H1 (cell line): ENCODE data around the gene PTPA. TPM values are rescaled to one million over a fixed set of nuclear protein-coding genes. Genes with fewer than 3 reads are reported as not detected.
A peak's percentile ranks its signal among the peaks of the same experiment; 100 is the strongest.

Experiments
- CTCF ChIA-PET: fragments of 300-600 bp; sonication (Branson Sonifier 250); formaldehyde crosslinking; loops from one replicate; lab custom pipeline; 2021; ENCODE audit not compliant: partially characterized antibody; lab: Charles Lee
- POLR2A ChIA-PET: fragments of 300-600 bp; sonication (Branson Sonifier 250); formaldehyde crosslinking; loops from one replicate; lab custom pipeline; 2021; ENCODE audit warnings: inconsistent platforms; ENCODE audit not compliant: partially characterized antibody; lab: Charles Lee
- DNase-seq, 2 experiments: peaks; one replicate each; pipeline versions ENCODE4 v3.0.0 to v3.0.0-alpha.2; 2010 to 2022; ENCODE audit warnings: low spot score in 2 of 2, low read depth in 1 of 2, mixed read lengths in 1 of 2
- FAIRE-seq: peaks from 2 replicates; lab custom pipeline; 2011; peaks lifted over from hg19 to GRCh38; lab: Jason Lieb, UNC
- H2AFZ ChIP-seq: 2 replicates; pipeline ENCODE4 v1.8.1; 2012; ENCODE audit warnings: low read length, inconsistent platforms
- H2AK5ac ChIP-seq: 2 replicates; pipeline ENCODE4 v1.6.1; 2013; ENCODE audit warnings: low read depth, low read length
- H2BK120ac ChIP-seq: replicated peaks from 2 replicates; pipeline ENCODE3; 2013; ENCODE audit warnings: low read depth, low read length, inconsistent platforms
- H2BK12ac ChIP-seq: 2 replicates; pipeline ENCODE4 v1.6.1; 2013; ENCODE audit warnings: low read depth, low read length
- H2BK15ac ChIP-seq: 2 replicates; pipeline ENCODE4 v1.6.1; 2013; ENCODE audit warnings: low read length
- H2BK20ac ChIP-seq: 2 replicates; pipeline ENCODE4 v1.6.1; 2013; ENCODE audit warnings: low read length
- H2BK5ac ChIP-seq: 2 replicates; pipeline ENCODE4 v1.6.1; 2013; ENCODE audit warnings: low read depth, low read length
- H3K14ac ChIP-seq: 2 replicates; pipeline ENCODE4 v1.6.1; 2013; ENCODE audit warnings: inconsistent platforms; ENCODE audit not compliant: insufficient read length
- H3K18ac ChIP-seq: 2 replicates; pipeline ENCODE4 v1.6.1; 2013; ENCODE audit warnings: low read length; ENCODE audit errors: extremely low read depth
- H3K23ac ChIP-seq: 2 replicates; pipeline ENCODE4 v1.6.1; 2013; ENCODE audit warnings: inconsistent platforms; ENCODE audit not compliant: insufficient read length
- H3K23me2 ChIP-seq: 2 replicates; pipeline ENCODE4 v1.6.1; 2013; ENCODE audit warnings: low read depth, low read length
- H3K27ac ChIP-seq: 2 replicates; pipeline ENCODE4 v1.6.1; 2011; ENCODE audit warnings: low read depth, low read length, inconsistent platforms
- H3K27me3 ChIP-seq, 4 experiments: replicated peaks in 1 of 4; 1 replicate in 1 of 4; 2 replicates in 3 of 4; pipeline versions ENCODE4 v1.6.1 to v1.8.1; 2011 to 2013; ENCODE audit warnings: low read length in 3 of 4, mild to moderate bottlenecking in 3 of 4, inconsistent platforms in 2 of 4, mixed read lengths in 2 of 4, moderate library complexity in 1 of 4; ENCODE audit not compliant: control insufficient read depth in 3 of 4, insufficient read depth in 3 of 4; ENCODE audit errors: extremely low read depth in 1 of 4
- H3K36me3 ChIP-seq, 4 experiments: 2 replicates each; pipeline versions ENCODE4 v1.6.1 to v1.8.1; 2011 to 2013; ENCODE audit warnings: mild to moderate bottlenecking in 4 of 4, low read length in 3 of 4, moderate library complexity in 2 of 4, control low read depth in 1 of 4, inconsistent platforms in 1 of 4; ENCODE audit not compliant: insufficient read depth in 4 of 4, control insufficient read depth in 2 of 4
- H3K4ac ChIP-seq: replicated peaks from 2 replicates; pipeline ENCODE3; 2013; ENCODE audit warnings: low read length, low read depth, mixed read lengths, inconsistent platforms; ENCODE audit not compliant: insufficient read length
- H3K4me1 ChIP-seq, 4 experiments: replicated peaks in 1 of 4; 1 replicate in 1 of 4; 2 replicates in 3 of 4; pipeline versions ENCODE4 v1.6.1 to v1.8.1; 2011 to 2013; ENCODE audit warnings: low read length in 3 of 4, inconsistent platforms in 2 of 4, mixed read lengths in 1 of 4; ENCODE audit not compliant: insufficient read depth in 4 of 4, control insufficient read depth in 3 of 4
- H3K4me2 ChIP-seq, 2 experiments: 2 replicates each; pipeline versions ENCODE4 v1.6.1 to v1.8.1; 2011 to 2013; ENCODE audit warnings: low read depth in 2 of 2, low read length in 2 of 2, control low read depth in 1 of 2, inconsistent platforms in 1 of 2, mild to moderate bottlenecking in 1 of 2; ENCODE audit not compliant: insufficient read depth in 1 of 2
- H3K4me3 ChIP-seq, 4 experiments: fragments of 200-600, 300-600 bp in 1 of 4; sonication (generic), shearing (Covaris generic), sonication (Bioruptor Twin) in 1 of 4; 2 replicates each; pipeline versions ENCODE4 v1.5.1 to v1.8.1; 2011 to 2016; ENCODE audit warnings: low read length in 4 of 4, low read depth in 3 of 4, control low read depth in 2 of 4, inconsistent platforms in 2 of 4, mild to moderate bottlenecking in 2 of 4, mixed read lengths in 1 of 4, moderate library complexity in 1 of 4; ENCODE audit not compliant: insufficient read depth in 2 of 4; ENCODE audit errors: extremely low read depth in 1 of 4
- H3K56ac ChIP-seq: replicated peaks from 2 replicates; pipeline ENCODE3; 2013; ENCODE audit warnings: low read depth, mild to moderate bottlenecking, mixed read lengths, low read length, inconsistent platforms; ENCODE audit not compliant: insufficient read length
- H3K79me1 ChIP-seq: 2 replicates; pipeline ENCODE4 v1.6.1; 2013; ENCODE audit warnings: low read depth, low read length, control low read depth
- H3K79me2 ChIP-seq, 2 experiments: 2 replicates each; pipeline versions ENCODE4 v1.6.1 to v1.8.1; 2012 to 2013; ENCODE audit warnings: low read length in 2 of 2, mild to moderate bottlenecking in 2 of 2, inconsistent platforms in 1 of 2; ENCODE audit not compliant: insufficient read depth in 2 of 2, control insufficient read depth in 1 of 2
- H3K9ac ChIP-seq, 4 experiments: replicated peaks in 1 of 4; 1 replicate in 1 of 4; 2 replicates in 3 of 4; pipeline versions ENCODE4 v1.6.1 to v1.8.1; 2011 to 2013; ENCODE audit warnings: low read depth in 3 of 4, low read length in 3 of 4, control low read depth in 2 of 4, mild to moderate bottlenecking in 2 of 4, moderate library complexity in 2 of 4, inconsistent platforms in 1 of 4; ENCODE audit errors: extremely low read depth in 1 of 4
- H3K9me3 ChIP-seq, 2 experiments: 2 replicates each; pipeline versions ENCODE4 v1.6.1 to v1.8.1; 2012 to 2013; ENCODE audit warnings: mild to moderate bottlenecking in 2 of 2, moderate library complexity in 2 of 2, control low read depth in 1 of 2, inconsistent platforms in 1 of 2, low read depth in 1 of 2, low read length in 1 of 2, mixed read lengths in 1 of 2; ENCODE audit not compliant: insufficient read depth in 2 of 2
- H4K20me1 ChIP-seq, 2 experiments: replicated peaks in 1 of 2; 2 replicates each; pipeline versions ENCODE3 to v1.8.1; 2011 to 2013; ENCODE audit warnings: inconsistent platforms in 2 of 2, low read length in 2 of 2, mild to moderate bottlenecking in 1 of 2; ENCODE audit not compliant: insufficient read depth in 2 of 2, control insufficient read depth in 1 of 2
- H4K5ac ChIP-seq: 2 replicates; pipeline ENCODE4 v1.6.1; 2013; ENCODE audit warnings: low read length, low read depth, mixed read lengths, inconsistent platforms; ENCODE audit not compliant: insufficient read length
- H4K8ac ChIP-seq: 2 replicates; pipeline ENCODE4 v1.8.0; 2013; ENCODE audit warnings: mild to moderate bottlenecking, moderate library complexity, low read length, inconsistent platforms; ENCODE audit not compliant: insufficient read depth; ENCODE audit errors: extremely low read depth
- H4K91ac ChIP-seq: replicated peaks from 2 replicates; pipeline ENCODE3; 2013; ENCODE audit warnings: low read length, mixed read lengths, inconsistent platforms; ENCODE audit not compliant: insufficient read length
- ASH2L ChIP-seq: fragments of 200-600, 300-600 bp; sonication (generic); IDR thresholded peaks from one replicate; pipeline ENCODE4 v1.7.1; 2017; ENCODE audit warnings: low read length
- EZH2 ChIP-seq: fragments of 200-600 bp; sonication (generic); IDR thresholded peaks from 2 replicates; pipeline ENCODE4 v1.7.1; 2012; ENCODE audit warnings: low read depth, mild to moderate bottlenecking, moderate library complexity, low read length, inconsistent platforms; ENCODE audit not compliant: severe bottlenecking
- FOSL1 ChIP-seq: IDR thresholded peaks from 2 replicates; pipeline ENCODE4 v1.6.1; 2011; ENCODE audit warnings: mild to moderate bottlenecking, low read depth, low read length, moderate library complexity; ENCODE audit not compliant: insufficient read depth
- NANOG ChIP-seq: IDR thresholded peaks from 2 replicates; pipeline ENCODE4 v1.6.1; 2011; ENCODE audit warnings: low read length, low read depth, mild to moderate bottlenecking, inconsistent platforms; ENCODE audit not compliant: insufficient read depth, poor library complexity, severe bottlenecking
- POLR2A ChIP-seq, 2 experiments: IDR thresholded peaks; 1 replicate in 1 of 2; 2 replicates in 1 of 2; pipeline ENCODE4 v1.6.1; 2011; ENCODE audit warnings: low read depth in 2 of 2, low read length in 2 of 2, mild to moderate bottlenecking in 2 of 2; ENCODE audit errors: control extremely low read depth in 1 of 2
- RXRA ChIP-seq: IDR thresholded peaks from 2 replicates; pipeline ENCODE4 v1.6.1; 2011; ENCODE audit warnings: low read depth, mild to moderate bottlenecking, low read length, moderate library complexity; ENCODE audit not compliant: insufficient read depth
- SAP30 ChIP-seq: fragments of 300-600 bp; sonication (generic); IDR thresholded peaks from 2 replicates; pipeline ENCODE4 v1.7.1; 2012; ENCODE audit warnings: low read length, moderate library complexity, mild to moderate bottlenecking, inconsistent platforms; ENCODE audit not compliant: insufficient read depth, insufficient replicate concordance
- SP2 ChIP-seq: IDR thresholded peaks from 2 replicates; pipeline ENCODE4 v1.6.1; 2012; ENCODE audit warnings: mild to moderate bottlenecking, low read length, inconsistent platforms
- TEAD4 ChIP-seq: IDR thresholded peaks from 2 replicates; pipeline ENCODE4 v1.6.1; 2012; ENCODE audit warnings: low read depth, low read length, inconsistent platforms, mixed read lengths
- YY1 ChIP-seq: IDR thresholded peaks from 2 replicates; pipeline ENCODE4 v1.6.1; 2011; ENCODE audit warnings: low read depth, mild to moderate bottlenecking, low read length
- ZNF274 ChIP-seq: IDR thresholded peaks from 2 replicates; pipeline ENCODE4 v1.7.0; 2012; ENCODE audit warnings: low read length, borderline replicate concordance; ENCODE audit errors: extremely low read depth
- WGBS, 2 experiments: shearing (Covaris generic) in 1 of 2; methylation state at CpG; one replicate each; pipeline versions ENCODE4 v1.1.6 to v1.1.7; 2013 to 2015; ENCODE audit warnings: low lambda C conversion rate in 2 of 2, mixed read lengths in 2 of 2, inconsistent platforms in 1 of 2, low coverage in 1 of 2, missing lambda C conversion rate in 1 of 2; ENCODE audit not compliant: insufficient replicate concordance in 2 of 2, insufficient coverage in 1 of 2, insufficient read length in 1 of 2; ENCODE audit errors: extremely low coverage in 1 of 2, missing lambda C conversion rate in 1 of 2; 5-methylcytosine and 5-hydroxymethylcytosine counted together
- polyA plus RNA-seq, 7 experiments: library from polyadenylated mRNA; depleted of rRNA in 3 of 7; stranded (reverse) in 5 of 7; unstranded in 2 of 7; fragments of >200 nt in 5 of 7; fragments of 200-250 nt in 2 of 7; gene quantifications; 1 replicate in 5 of 7; 2 replicates in 1 of 7; 4 replicates in 1 of 7; pipeline versions ENCODE4 v1.2.1 to v1.2.3, GENCODE V29; 2011 to 2013; ENCODE audit warnings: missing spikeins in 2 of 7, mixed read lengths in 2 of 7
- total RNA-seq: library from RNA; stranded (reverse); fragmentation: NEBNext Ultra II Directional; extraction: Animal tissue kit (Norgen Biotek cat#: 25700); gene quantifications from 2 replicates; pipeline ENCODE4 v1.2.1, GENCODE V29; 2021

Gene PTPA
- total and polyA plus RNA-seq, 2 of the 8 experiments (the other 6 are each of a cell fraction or from before 2014, with no cell fraction given), result 114 to 145 TPM

- Histone ChIP-seq H3K4me1 (peaks cover 8 to 20% (median 15%) of the 10 kb centered on the region in 4 experiments), H3K36me3 (no peaks in the 10 kb centered on the region), H3K23ac (no peak overlapping the region), H3K9me3 (no peaks in the 10 kb centered on the region), H3K4me3 (no peak overlapping the region), H4K20me1 (peaks cover 0 to 2% of the 10 kb centered on the region in 2 experiments), H3K9ac (no peak overlapping the region), H3K18ac (no peak overlapping the region), H4K91ac (no peak overlapping the region), H3K79me1 (no peaks in the 10 kb centered on the region), H2BK5ac (peak overlapping the region; percentile 5; the same call in 1 of the 2 replicates), H4K8ac (no peak overlapping the region), H2BK15ac (no peak overlapping the region; the same call in 1 of the 2 replicates), H3K27me3 (no peaks in the 10 kb centered on the region), H3K4ac (no peak overlapping the region), H3K27ac (no peak overlapping the region), H2BK12ac (peak overlapping the region; percentile 81; the same call in 1 of the 2 replicates), H2BK20ac (no peak overlapping the region), H3K56ac (no peak overlapping the region), H3K14ac (no peak overlapping the region), H3K4me2 (no peak overlapping the region), H3K79me2 (no peaks in the 10 kb centered on the region), H4K5ac (no peak overlapping the region), H2AK5ac (no peak overlapping the region), H3K23me2 (0 out of 2 replicates have a peak, but pooled peaks cover 2% of the 10 kb centered on the region), H2AFZ (no peak overlapping the region), H2BK120ac (no peak overlapping the region)
- ChIA-PET CTCF (interaction anchor here (0.9 to 36.8 kb wide), 6 partner anchors 8 to 461 kb away, joined by 3 to 831 read pairs (median 4); partner anchors contain the start of gene IER5L), POLR2A (interaction anchor here (0.6 to 1.9 kb wide), 8 partner anchors 10 to 472 kb away, joined by 3 to 5 read pairs (median 4); partner anchors contain the start of gene IER5L)
- no peak for FAIRE-seq
- no peak for DNase-seq
- 83% methylated on average over 10 of the region's 10 CpGs; no CpG with 5 or more reads in 1 of the 2 experiments for WGBS, 2 experiments
- no peak for TF ChIP-seq SP2
- no peak for TF ChIP-seq POLR2A (IDR thresholded peaks at IDR 0.05; ENCODE audit: control extremely low read depth in 1 of 2, low read depth in 2 of 2, low read length in 2 of 2)
- TF ChIP-seq YY1, result no peak
- TF ChIP-seq RXRA, result no peak
- no peak for TF ChIP-seq SAP30
- no peak for TF ChIP-seq EZH2
- no peak for TF ChIP-seq FOSL1
- no peak for TF ChIP-seq TEAD4
- TF ChIP-seq ZNF274, result no peak
- TF ChIP-seq NANOG, result no peak
- no peak for TF ChIP-seq ASH2L
These were observed 52.5 kb downstream of the PTPA start for GRCh38 chr9:129163753-129164152.
